ENCODE data around the gene ZCCHC3.
"Not testable (repeated sequence)": the region's sequence is repeated elsewhere in the genome, so short reads cannot be mapped to it uniquely, and the experiment has no call there.

Gene ZCCHC3

GRCh38 chr20:297098-297924 lies at the start of gene ZCCHC3:
ZCCHC3 (plus strand) TSS chr20:297570; CDS start chr20:297587, 17 bp downstream.
- DNase-seq = peak; percentile 89

- DNase-seq = no peak
Observed at GRCh38 chr20:251354-251753, 46.0 kb upstream of the ZCCHC3 start.

GRCh38 chr20:252801-253200 lies 44.6 kb upstream of the ZCCHC3 start:
- DNase-seq = no peak

GRCh38 chr20:253447-253846 lies 43.9 kb upstream of the ZCCHC3 start:
- DNase-seq = not testable (repeated sequence)

GRCh38 chr20:257419-257818 lies 40.0 kb upstream of the ZCCHC3 start, which contains the start of gene DEFB132:
DEFB132 (plus strand) TSS chr20:257724; CDS start chr20:257779, 55 bp downstream.
- no peak for DNase-seq

- DNase-seq = no peak
Observed at GRCh38 chr20:258269-258858, 39.0 kb upstream of the ZCCHC3 start.

- no peak for DNase-seq
Observed at GRCh38 chr20:258963-259362, 38.4 kb upstream of the ZCCHC3 start.

- DNase-seq = no peak
Observed at GRCh38 chr20:259981-260380, 37.4 kb upstream of the ZCCHC3 start.

GRCh38 chr20:263701-264100 lies 33.7 kb upstream of the ZCCHC3 start:
- no peak for DNase-seq

GRCh38 chr20:266596-267562 lies 30.5 kb upstream of the ZCCHC3 start:
- DNase-seq = peak; percentile 44

- no peak for DNase-seq
Observed at GRCh38 chr20:270517-270916, 26.9 kb upstream of the ZCCHC3 start.

- DNase-seq = no peak
Observed at GRCh38 chr20:271069-271468, 26.3 kb upstream of the ZCCHC3 start.

- no peak for DNase-seq
Observed at GRCh38 chr20:271528-271927, 25.8 kb upstream of the ZCCHC3 start.

- no peak for DNase-seq
Observed at GRCh38 chr20:272718-273117, 24.7 kb upstream of the ZCCHC3 start.

GRCh38 chr20:273884-274283 lies 23.5 kb upstream of the ZCCHC3 start:
- no peak for DNase-seq

- DNase-seq = no peak
Observed at GRCh38 chr20:275791-276190, 21.6 kb upstream of the ZCCHC3 start.

GRCh38 chr20:276620-277495 lies 20.5 kb upstream of the ZCCHC3 start:
- DNase-seq = no peak

- DNase-seq = no peak
Observed at GRCh38 chr20:277496-277781, 19.9 kb upstream of the ZCCHC3 start.

GRCh38 chr20:278181-278580 lies 19.2 kb upstream of the ZCCHC3 start:
- DNase-seq = no peak

- DNase-seq = no peak
Observed at GRCh38 chr20:278607-279571, 18.5 kb upstream of the ZCCHC3 start.

GRCh38 chr20:284172-284571 lies 13.2 kb upstream of the ZCCHC3 start:
- DNase-seq = no peak
